NCI-H226 (cell line): ENCODE measurements around the gene SLC25A25.
"Not testable (repeated sequence)": the region's sequence is repeated elsewhere in the genome, so short reads cannot be mapped to it uniquely, and the experiment has no call there.

ENCODE experiments used
- DNase-seq: peaks from one replicate; pipeline ENCODE4 v3.0.0-alpha.2; 2015

The SLC25A25 gene

DNA sequence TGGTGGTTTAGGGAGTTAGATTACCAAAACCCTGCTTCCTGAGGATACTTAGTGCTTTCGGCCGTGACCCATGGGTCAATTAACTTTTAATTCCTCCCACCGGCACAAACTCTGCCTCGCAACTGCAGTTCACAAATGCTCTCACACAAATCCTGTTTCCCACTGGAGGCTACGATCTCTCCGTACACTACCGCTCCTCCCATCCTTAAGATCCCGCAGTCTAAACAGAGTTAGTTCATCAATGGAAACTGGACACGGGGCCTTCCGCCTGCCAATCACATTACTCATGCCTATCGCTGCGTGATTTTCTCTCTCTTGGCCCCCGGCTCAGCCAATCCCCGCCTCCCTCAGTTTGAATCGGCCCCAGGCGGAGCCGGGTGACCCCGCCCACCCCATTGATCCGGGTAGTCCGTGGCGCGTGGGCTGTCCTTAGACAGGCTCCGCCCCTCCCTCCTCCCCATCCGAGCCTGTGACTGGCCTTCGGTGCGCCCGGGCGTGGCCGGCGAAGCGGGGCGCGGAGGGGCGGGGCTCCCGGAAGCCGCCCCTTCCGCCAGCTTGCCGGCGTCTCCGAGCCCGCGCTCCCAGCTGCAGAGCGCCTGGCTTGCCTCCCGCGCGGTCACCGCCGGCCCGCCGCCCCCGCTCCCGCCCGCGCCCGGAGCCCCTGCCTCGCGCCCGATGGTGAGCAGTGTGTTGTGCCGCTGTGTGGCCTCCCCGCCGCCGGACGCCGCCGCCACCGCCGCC is at the start of gene SLC25A25:
Gene SLC25A25 (plus strand): TSS at position 588 of the 741 bp plus-strand sequence. CDS start 88 bp downstream, at position 676.
- peak; percentile 95 for DNase-seq

DNA sequence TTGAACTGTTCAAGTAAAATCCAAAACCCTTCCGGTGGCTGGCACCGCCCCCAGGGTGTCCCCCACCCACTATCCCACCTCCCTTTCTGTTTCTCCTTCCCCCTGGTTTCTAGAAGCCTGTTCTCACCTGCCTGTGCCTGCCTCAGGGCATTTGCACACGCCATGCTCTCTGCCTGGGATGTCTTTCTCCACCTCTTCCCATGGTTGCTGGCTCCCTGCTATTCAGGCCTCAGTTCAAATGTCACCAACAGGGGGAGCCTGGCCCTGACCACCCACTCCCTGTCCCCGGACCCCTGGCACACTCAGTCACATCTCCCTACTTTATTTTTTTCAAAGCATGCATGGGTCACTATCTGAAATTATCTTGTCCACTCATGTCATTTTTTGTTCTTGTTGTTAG is 47.3 kb upstream of the SLC25A25 start:
- no peak for DNase-seq

DNA sequence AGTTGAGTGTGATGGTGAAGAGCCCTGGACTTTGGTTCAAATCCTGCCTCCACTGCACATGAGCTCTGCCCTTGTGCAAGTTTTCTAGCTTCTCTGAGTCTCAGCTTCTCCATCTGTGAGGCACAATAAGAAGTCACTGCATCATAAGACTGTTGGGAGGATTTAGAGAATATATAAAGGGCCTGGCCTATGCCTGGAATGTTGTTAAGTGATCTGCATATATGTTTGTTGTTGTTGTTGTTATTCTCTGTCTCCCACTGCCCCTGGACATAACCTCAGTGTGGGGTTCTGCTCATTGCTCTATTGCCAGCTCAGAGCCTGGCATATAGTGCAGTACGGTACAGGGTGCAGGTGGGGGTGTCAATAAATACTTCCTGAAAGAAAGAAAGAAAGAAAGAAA is 46.9 kb upstream of the SLC25A25 start:
- DNase-seq = no peak

DNA sequence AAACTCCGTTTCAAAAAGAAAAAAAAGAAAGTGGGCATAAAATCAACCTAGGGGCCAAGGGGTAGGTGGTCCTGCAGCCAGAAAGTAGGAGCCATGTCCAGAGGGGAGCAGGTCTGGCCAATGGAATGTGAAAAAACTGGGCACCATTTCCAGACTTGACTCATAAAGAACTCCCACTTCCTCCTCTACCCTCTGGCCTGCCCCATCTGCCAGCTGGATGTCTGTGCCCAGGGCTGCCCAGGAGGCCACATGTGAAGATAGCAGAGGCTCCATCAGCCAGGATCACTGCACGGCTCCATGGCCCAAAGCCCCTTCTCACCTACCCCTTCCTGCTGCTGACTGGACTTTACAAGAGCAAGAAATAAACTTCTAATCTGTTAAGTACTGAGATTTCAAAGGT is 45.1 kb upstream of the SLC25A25 start:
- peak; percentile 82 for DNase-seq

DNA sequence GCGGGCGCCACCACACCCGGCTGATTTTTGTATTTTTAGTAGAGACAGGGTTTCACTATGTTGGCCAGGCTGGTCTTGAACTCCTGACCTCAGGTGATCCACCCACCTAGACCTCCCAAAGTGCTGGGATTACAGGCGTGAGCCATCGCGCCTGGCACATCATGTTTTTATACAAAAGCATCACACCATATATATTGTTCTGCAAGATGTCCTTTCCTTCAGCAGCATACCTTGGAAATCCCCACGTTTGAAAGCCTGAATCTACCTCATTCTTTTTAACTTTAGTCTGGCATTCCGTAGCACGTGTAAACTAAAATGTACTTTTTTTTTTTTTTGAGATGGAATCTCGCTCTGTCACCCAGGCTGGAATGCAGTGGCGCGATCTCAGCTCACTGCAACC is 44.4 kb upstream of the SLC25A25 start:
- DNase-seq = not testable (repeated sequence)

DNA sequence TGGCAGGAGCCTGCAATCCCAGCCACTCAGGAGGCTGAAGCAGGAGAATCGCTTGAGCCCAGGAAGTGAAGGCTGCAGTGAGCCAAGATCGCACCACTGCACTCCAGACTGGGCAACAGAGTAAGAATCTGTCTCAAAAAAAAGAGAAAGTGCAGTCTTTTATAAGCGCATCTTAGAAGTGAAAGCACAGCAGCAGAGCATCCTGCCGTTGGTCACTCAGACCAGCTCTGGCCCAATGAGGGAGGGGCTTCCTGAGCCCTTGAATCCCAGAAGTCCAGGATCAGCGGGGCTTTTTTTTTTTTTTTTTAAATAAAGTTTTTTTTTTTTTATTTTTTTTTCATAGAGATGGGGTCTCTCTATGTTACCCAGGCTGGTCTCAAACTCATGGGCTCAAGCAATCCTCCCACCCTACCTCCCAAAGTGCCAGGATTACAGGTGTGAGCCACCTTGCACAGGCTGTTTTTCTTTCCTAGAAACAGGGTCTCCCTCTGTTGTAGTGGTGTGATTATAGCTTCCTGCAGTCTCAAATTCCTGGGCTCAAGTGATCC is 43.2 kb upstream of the SLC25A25 start:
- DNase-seq = no peak

DNA sequence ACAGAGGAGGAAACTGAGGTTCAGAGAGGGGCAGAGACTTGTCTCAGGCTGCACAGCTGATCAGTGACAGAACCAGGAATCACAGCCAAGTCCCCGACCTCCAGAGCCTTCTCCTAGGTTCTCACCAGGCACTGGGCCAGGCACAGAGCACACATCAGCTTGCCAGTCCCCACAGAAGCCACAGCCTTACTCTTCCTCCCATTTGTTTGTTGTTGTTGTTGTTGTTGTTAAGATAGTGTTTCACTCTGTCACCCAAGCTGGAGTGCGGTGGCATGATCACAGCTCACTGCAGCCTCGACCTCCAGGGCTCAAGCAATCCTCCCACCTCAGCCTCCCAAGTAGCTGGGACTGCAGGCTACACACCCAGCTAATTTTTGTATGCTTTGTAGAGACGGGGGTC is 42.3 kb upstream of the SLC25A25 start:
- no peak for DNase-seq

DNA sequence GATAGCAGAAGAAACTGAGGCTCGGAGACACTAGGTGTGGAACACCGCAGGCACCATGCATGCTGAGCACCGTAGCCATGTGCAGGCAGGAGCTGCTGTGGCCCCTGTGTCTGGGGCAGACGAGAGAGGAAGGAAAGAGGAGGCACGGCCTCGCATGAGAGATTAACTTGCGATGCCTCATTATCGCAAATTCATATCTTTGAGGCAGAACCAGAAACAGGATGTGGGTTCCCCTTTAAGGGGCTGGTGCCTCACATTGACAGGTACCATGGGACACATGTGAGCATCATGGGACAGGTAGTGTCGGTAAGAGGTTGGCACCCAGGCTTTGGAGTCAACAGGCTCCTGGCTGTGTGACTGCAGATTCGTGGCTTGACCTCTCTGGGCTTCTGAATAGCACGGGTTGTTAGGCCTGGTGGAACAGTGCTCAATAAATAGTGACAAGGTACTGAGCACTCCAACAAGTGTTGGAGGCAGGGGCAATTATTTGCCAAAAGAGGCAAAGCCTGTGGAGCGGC is 41.7 kb upstream of the SLC25A25 start:
- DNase-seq = no peak

DNA sequence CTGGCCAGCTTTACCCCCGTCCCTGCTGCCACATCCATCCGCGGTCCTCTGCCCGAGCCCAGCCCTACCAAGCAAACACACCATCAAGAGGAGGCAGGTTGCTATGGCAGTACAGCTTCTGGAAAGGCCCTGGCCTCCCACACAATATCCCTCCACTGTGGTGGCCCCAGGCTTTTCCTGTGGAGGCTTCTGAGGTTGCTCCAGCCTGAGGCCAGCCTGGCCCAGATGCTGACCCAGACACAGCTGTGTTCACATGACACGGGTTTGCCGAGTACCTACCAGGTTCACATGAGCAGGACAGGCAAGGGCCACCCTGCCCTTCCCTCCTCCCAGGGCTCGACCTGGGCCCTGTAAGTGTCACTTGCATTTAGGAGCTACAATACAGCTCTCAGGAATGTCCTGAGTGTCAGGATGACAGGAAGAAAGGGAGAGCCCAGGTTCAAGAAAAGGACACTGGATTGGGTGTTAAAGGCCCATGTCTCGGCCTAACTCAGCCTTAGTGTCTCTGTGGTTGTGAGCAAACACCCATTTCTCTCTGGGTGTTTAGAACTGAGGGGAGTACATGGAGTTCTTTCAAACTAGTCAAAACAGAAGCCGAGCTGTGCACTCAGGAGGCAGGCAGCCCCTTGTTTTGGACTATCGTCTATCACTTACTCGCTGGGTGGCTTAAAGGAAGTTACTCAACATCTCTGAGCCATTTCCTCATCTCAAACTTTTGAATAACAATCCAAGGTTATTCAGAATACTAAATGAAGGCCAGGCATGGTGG is 41.1 kb upstream of the SLC25A25 start:
- peak; percentile 60 for DNase-seq

DNA sequence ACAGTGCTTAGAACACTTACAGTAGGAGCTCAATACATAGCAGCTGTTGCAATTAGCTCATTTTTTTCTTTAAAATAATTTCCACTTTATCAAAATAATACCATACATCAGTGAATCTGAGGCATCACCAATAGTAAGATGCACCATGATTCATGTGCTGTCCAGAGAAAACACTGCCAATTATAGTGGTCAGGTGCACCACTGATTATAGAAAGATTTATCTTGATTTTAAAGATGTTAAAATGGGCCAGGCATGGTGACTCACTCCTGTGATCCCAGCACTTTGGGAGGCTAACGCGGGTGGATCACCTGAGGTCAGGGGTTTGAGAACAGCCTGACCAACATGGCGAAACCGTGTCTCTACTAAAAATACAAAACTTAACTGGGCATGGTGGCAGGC is 40.3 kb upstream of the SLC25A25 start:
- no peak for DNase-seq

DNA sequence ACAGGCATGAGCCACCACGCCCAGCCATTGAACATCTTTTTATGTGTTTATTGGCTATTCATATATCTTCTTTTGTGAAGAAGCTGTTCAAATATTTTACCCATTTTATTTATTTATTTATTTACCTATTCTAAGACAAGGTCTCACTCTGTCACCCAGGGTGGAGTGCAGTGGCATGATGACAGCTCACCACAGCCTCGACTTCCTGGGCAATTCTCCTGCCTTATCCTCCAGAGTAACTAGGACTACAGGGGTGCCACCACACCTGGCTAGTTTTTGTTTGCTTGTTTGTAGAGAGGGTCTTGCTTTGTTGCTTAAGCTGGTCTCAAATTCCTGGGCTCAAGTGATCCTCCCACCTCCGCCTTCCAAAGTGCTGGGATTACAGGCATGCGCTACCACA is 34.4 kb upstream of the SLC25A25 start:
- no peak for DNase-seq

DNA sequence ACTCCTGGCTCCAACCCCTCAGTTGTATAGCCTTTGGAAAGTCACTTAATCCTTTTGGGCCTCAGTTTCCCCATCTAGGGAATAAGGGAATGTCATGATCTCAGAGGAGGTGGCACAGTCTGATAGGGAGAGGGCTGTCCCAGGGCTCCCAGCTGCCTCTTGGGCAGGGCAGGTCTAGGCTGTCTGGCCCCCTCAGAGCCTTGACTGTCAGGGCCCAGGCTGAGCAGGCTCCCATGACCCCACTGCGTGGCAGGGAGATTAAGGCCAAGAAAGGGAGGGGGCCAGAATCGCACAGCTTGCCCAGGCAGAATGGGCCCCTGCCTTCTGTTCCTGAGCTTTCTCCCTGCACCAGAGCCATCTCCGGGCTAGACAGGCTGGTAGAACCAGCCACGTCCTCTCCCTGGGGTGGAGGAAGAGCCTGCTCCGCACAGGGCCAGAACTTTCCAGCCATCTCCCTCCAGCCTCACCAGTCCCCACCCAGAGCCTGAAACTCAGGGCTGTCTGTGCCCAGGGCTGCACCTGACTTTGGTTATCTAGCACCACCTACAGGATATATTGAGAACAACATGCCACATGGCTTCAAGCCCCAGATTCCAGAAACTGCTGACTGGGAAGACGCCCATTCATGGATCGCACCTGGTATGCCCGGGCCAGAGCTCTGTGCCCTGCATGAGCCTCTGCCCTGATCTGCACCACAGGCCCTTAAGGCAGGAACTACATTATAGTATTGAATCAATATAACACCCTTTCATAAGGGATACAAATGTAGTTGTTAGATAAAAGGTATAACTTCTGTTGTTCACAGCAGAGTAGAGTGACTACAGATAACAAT is 33.0 kb upstream of the SLC25A25 start:
- peak; percentile 69 for DNase-seq

DNA sequence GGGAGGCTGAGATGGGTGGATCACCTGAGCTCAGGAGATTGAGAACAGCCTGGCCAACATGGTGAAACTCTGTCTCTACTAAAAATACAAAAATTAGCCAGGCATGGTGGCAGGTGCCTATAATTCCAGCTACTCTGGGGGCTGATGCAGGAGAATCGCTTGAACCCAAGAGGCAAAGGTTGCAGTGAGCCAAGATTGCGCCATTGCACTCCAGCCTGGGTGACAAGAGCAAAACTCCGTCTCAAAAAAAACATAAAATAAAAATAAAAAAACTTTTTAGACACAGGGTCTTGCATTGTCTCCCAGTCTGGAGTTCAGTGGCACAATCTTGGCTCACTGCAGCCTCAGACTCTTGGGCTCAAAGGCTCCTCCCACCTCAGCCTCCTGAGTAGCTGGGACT is 31.5 kb upstream of the SLC25A25 start:
- DNase-seq = not testable (repeated sequence)

DNA sequence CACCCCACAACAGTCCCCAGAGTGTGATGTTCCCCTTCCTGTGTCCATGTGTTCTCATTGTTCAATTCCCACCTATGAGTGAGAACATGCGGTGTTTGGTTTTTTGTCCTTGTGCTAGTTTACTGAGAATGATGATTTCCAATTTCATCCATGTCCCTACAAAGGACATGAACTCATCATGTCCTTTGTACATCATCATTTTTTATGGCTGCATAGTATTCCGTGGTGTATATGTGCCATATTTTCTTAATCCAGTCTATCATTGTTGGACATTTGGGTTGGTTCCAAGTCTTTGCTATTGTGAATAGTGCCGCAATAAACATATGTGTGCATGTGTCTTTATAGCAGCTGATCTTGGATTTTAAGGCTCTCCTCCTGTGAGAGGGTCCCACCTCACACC is 27.2 kb upstream of the SLC25A25 start:
- DNase-seq = not testable (repeated sequence)

DNA sequence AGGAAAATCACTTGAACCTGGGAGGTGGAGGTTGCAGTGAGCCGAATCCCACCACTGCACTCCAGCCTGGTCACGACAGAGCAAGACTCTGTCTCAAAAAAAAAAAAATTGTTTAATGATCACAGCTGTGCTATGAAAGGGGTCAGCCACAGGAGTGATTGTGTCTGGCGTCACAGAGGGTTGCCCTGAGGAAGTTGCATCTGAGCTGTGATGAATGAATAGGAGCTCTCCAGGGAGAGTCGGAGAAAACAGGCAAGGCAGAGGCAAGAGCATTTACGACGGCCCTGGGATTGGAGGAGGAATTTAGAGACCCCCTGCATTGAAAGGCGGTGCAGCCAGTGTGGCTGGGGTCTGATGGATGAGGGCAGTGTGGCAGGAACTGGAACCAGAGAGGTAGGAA is 26.0 kb upstream of the SLC25A25 start:
- DNase-seq = no peak

DNA sequence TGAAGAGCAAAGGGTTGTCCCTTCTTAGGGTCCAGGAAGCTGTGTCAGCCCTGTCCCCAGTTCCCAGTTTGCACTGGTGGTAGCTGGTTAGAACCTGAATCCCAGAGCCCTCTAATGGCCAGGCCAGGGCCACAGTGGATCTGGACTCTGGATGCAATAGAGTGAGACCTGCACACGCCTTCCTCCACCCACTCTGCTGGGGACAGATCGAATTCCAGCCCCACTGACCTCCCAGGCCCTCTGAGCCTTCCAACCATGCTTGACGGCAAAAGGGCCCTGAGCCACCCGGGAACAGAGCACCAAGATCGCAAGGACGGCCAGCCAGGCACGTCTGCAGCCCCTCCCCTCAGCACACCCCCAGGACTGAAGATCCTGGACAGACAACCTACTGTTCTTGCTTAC is 24.6 kb upstream of the SLC25A25 start:
- no peak for DNase-seq

DNA sequence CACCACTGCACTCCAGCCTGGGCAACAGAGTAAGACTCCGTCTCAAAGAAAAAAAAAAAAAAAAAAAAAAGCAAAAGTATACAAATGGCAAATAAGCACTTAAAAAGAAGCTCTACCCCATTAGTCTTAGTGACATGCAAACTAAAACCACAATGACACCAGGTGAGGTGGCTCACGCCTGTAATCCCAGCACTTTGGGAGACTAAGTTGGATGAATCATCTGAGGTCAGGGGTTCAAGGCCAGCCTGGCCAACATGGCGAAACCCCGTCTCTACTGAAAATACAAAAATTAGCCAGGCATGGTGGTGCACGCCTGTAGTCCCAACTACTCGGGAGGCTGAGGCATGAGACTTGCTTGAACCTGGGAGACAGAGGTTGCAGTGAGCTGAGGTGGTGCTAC is 22.6 kb upstream of the SLC25A25 start:
- DNase-seq = not testable (repeated sequence)

DNA sequence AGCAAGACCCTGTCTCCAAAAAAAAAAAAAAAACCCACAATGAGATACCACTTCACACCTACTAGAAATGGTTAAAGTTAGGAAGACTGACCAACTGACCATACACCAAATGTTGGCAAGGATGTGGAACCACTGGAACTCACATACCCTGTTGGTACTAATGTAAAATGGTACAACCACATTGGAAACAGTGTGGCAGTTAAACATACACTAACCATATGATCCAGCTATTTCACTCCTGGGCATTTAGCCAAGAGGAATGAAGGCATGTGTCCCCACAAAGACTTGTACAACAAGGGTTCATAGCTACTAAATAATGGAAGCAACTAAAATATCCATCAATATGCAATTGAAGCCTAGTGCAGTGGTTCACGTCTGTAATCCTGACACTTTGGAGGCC is 22.2 kb upstream of the SLC25A25 start:
- no peak for DNase-seq

DNA sequence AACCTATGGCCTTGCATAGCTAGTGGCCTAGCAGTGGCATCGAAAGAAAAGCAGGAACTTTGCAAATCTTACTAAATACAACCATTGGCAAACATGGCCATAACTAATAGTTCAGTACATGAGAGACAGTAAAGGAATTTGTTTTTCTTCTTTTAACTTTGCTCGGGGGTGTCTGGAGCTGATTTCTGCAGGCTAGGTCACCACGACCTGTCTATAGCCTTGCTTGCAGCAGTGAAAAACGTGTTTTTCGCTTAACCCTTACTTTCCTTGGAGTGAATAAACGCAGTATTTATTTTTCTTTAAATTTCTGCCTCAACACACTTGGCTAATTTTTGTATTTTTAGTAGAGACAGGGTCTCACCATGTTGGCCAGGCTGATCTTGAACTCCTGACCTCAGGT is 20.8 kb upstream of the SLC25A25 start:
- no peak for DNase-seq

DNA sequence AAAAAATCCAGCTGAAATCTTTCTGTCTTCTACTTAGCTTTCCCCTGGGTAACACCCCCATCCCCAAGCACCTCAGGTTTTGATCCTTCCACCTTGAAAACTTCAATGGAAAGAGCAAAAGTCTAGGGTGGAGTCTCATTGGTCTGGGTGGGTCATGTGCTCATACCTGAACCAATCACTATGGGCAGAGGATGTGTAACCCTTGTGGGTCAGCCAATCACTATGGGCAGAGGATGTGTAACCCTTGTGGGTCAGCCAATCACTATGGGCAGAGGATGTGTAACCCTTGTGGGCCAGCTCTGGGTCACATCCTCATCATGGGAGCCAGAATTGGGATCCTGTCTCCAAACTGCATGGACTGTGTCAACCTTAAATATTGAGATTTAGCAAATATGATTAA is 19.4 kb upstream of the SLC25A25 start:
- DNase-seq = no peak

DNA sequence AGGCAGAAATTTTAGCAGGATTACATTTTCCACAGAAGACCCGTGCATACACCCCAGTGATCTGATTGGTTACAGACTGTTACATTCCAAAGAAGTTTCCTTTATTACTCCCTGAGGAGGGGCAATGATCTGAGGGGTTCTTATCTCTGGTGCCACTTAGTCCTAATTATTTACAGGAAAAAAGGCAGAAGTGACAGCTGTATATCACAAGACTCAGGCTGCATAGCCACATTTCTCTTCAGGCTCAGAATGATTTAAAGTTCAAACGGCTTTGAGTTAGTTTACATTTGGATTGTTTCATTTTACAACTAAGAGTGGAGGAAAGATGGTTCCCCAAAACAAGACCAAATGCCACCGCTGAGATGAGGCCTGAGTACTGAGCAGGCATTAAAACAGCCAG is 18.2 kb upstream of the SLC25A25 start:
- no peak for DNase-seq

DNA sequence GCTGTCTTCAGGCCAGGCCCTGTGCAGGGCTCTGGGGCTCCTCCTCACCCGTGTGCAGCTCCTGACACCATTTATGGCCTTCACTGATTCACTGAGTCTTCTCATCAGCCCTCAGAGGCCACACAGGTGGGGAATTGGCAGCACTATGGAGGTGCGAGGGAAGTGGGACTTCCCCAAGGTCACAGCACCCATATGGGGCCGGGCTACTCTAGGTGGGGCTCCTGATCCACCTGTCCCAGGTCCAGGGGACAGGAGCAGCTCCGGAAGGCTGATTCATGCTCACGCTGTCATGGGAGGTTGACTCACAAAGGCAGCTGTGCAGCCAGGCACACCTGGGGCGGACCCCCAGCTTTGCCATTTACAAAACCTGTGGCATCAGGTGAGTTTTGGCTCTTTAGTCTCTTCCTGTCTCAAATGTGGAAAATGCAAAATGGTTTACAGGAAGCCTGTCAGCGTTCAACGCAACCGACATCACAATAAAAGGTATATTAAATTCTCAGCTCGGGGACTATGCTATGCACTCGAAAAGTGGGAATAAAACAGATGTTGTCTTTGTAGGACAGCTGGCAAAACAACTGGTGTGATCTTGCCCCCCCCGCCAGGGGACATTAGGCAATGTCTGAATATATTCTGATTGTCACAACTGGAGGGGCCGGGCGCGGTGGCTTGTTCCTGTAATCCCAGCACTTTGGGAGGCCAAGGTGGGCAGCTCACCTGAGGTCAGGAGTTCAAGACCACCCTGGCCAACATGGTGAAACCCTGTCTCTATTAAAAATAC is 15.9 kb upstream of the SLC25A25 start:
- no peak for DNase-seq
